Measurements from ENCODE around the gene FCN3. TPM values are rescaled to one million over a fixed set of nuclear protein-coding genes. Genes with fewer than 3 reads are reported as not detected.
A peak's percentile ranks its signal among the peaks of the same experiment; 100 is the strongest.

The FCN3 gene
- total and polyA plus RNA-seq, 2 of the 4 experiments (the other 2 are of a cell fraction) = not detected

- Histone ChIP-seq H3K79me1 (ENCODE audit: low read depth in 1 of 2, low read length in 2 of 2) (peaks cover 31 to 71% of the 10 kb centered on the region in 2 experiments), H3K4me2 (ENCODE audit: low read depth, low read length) (no peak overlapping the region), H3K4ac (ENCODE audit: low read depth, low read length) (no peak overlapping the region; the same call in 1 of the 2 replicates), H3K4me3 (ENCODE audit: insufficient read depth, low read depth, low read length) (no peak overlapping the region), H2BK15ac (ENCODE audit: low read depth, low read length) (no peak overlapping the region), H3K23ac (ENCODE audit: low read depth, low read length) (no peak overlapping the region), H2BK5ac (ENCODE audit: low read depth, low read length, poor library complexity, severe bottlenecking) (no peak overlapping the region), H3K9me1 (ENCODE audit: insufficient read depth, low read length) (peaks cover 8% of the 10 kb centered on the region; the same call in 1 of the 2 replicates), H3K9me3 (ENCODE audit: control insufficient read depth, insufficient read depth, low read length) (no peaks in the 10 kb centered on the region), H4K8ac (ENCODE audit: low read depth in 2 of 2, low read length in 2 of 2) (no peak overlapping the region), H3K9ac (ENCODE audit: low read depth, low read length) (no peak overlapping the region), H3K14ac (replicated peaks; ENCODE audit: low read depth, low read length) (no peak overlapping the region), H2AFZ (replicated peaks; ENCODE audit: low read length, poor library complexity) (no peak overlapping the region), H4K20me1 (ENCODE audit: insufficient read depth, low read length) (no peaks in the 10 kb centered on the region), H3K27ac (ENCODE audit: insufficient read depth, low read length) (no peak overlapping the region), H3K36me3 (ENCODE audit: control insufficient read depth, insufficient read depth, low read length) (peaks cover 46% of the 10 kb centered on the region), H3K56ac (ENCODE audit: extremely low read depth, insufficient read depth, low read length) (no peak overlapping the region), H2AK9ac (replicated peaks; ENCODE audit: low read depth, low read length, poor library complexity) (peak overlapping the region; percentile 30), H2BK120ac (ENCODE audit: low read depth, low read length) (no peak overlapping the region), H3K27me3 (ENCODE audit: control insufficient read depth, insufficient read depth, low read length) (no peaks in the 10 kb centered on the region), H4K91ac (ENCODE audit: insufficient read depth, low read depth, low read length) (no peak overlapping the region), H4K5ac (ENCODE audit: low read depth, low read length) (no peak overlapping the region), H3K18ac (ENCODE audit: low read depth, low read length) (no peak overlapping the region), H3K4me1 (ENCODE audit: control insufficient read depth, insufficient read depth, low read length) (peaks cover 11% of the 10 kb centered on the region), H2BK20ac (ENCODE audit: low read depth, low read length) (no peak overlapping the region), H2AK5ac (ENCODE audit: low read depth, low read length) (no peak overlapping the region)
- intact Hi-C loops (cut with micrococcal nuclease) = loop anchor here (1.0 kb wide), 1 partner anchor 190 kb away; no protein-coding TSS in a partner anchor
- dilution Hi-C loops (cut with HindIII; ENCODE audit: low sequenced_read_pairs, unreplicated experiment) = no loop called here
- BruUV-seq (replicated peaks) = no TSS peak
- ATAC-seq (ENCODE audit: low read depth) = peak; percentile 55
- CTCF ChIA-PET = interaction anchor here (0.6 to 1.6 kb wide), 12 partner anchors 8 to 341 kb away, joined by 3 to 6 read pairs (median 4); partner anchors contain the start of gene AHDC1
- DNase-seq = peak; percentile 73
- WGBS, 2 experiments (ENCODE audit: extremely low coverage in 2 of 2, insufficient read length in 1 of 2) = no CpG with 5 or more reads among the region's 3 CpGs
- POLR2A ChIA-PET (ENCODE audit: unreplicated experiment) = no interaction called here
- in situ Hi-C loops (cut with MboI; ENCODE audit: low sequenced_read_pairs) = loop anchor here (10.0 kb wide), 1 partner anchor 248 kb away; no protein-coding TSS in a partner anchor
- TF ChIP-seq NFE2L2 (IDR thresholded peaks at IDR 0.05; ENCODE audit: low read depth, low read length) (no peak), RAD21 (IDR thresholded peaks at IDR 0.05; ENCODE audit: low read length) (peak; percentile 67), RCOR1 (IDR thresholded peaks at IDR 0.05; ENCODE audit: insufficient replicate concordance, low read length) (no peak), MXI1 (IDR thresholded peaks at IDR 0.05; ENCODE audit: borderline replicate concordance, low read depth, low read length) (no peak), RFX5 (IDR thresholded peaks at IDR 0.05; ENCODE audit: low read depth, low read length) (no peak), CEBPB (IDR thresholded peaks at IDR 0.05; ENCODE audit: low read depth, low read length) (no peak), MAZ (IDR thresholded peaks at IDR 0.05; ENCODE audit: borderline replicate concordance, low read depth, low read length) (0 out of 2 replicates have a peak, but pooled peaks have one; percentile 17), CHD1 (IDR thresholded peaks at IDR 0.05; ENCODE audit: low read depth, low read length) (no peak), CTCF (conservative IDR thresholded peaks at IDR 0.05; ENCODE audit: low read depth, low read length) (peak; percentile 65), FOS (IDR thresholded peaks at IDR 0.05; ENCODE audit: low read depth, low read length) (no peak), SMC3 (IDR thresholded peaks at IDR 0.05; ENCODE audit: low read depth, low read length) (peak; percentile 80), BHLHE40 (IDR thresholded peaks at IDR 0.05; ENCODE audit: low read depth, low read length) (no peak), MAFK (IDR thresholded peaks at IDR 0.05; ENCODE audit: low read depth, low read length) (no peak), USF2 (IDR thresholded peaks at IDR 0.05; ENCODE audit: low read depth, low read length) (no peak), POLR2A (IDR thresholded peaks at IDR 0.05; ENCODE audit: low read depth, low read length) (no peak; the same call in 1 of the 2 replicates)
Observed at GRCh38 chr1:27416387-27417111, 41.9 kb upstream of the FCN3 start.
